GM20431 (cell line): ENCODE data around the gene CDH4.

Source experiments
- in situ Hi-C: fragments of 300-500 bp; cut with MseI, MboI; formaldehyde crosslinking; loops from one replicate; pipeline ENCODE4 v1.15.0; 2020; ENCODE audit warnings: low sequenced_read_pairs; ENCODE audit not compliant: unreplicated experiment

CDH4 gene

DNA sequence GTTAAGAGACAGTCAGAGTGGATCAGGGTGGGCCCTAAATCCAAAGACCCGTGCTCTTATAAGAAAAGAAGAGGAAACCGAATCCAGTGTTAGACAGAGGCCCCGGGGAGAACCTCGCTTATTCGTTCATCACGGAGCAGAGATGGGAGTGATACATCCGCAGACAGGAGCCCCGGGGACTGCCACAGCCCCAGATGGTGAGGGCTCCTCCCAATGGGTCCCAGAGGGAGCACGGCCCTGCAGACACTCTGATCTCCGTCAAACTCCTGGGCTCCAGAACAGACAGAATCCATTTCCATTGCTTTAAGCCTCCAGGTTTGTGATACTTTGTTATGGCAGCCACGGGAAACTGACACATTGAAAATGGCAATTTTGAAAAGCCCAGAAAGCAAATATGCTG lies 47.0 kb downstream of the CDH4 start:
- in situ Hi-C loops: no loop called here

DNA sequence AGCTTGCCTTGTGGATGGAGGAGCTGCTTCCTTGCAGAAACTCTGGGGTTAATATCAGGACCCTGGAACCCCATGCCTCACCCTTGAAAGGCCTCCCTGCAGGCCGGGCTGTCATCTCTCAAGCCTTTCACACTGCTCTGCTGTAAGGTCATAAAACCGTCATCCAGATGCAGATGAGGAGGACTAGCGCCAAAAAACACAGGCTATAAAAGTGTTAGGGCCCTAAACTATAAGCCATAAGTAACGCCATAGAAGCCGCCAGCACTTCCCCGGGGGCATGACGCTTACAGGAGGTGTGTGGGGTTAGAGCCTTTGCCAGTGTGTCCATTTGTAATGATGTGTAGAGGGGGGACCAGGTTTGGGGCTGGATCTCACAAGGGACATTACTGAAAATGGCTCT lies 47.6 kb downstream of the CDH4 start:
- in situ Hi-C loops: no loop called here

DNA sequence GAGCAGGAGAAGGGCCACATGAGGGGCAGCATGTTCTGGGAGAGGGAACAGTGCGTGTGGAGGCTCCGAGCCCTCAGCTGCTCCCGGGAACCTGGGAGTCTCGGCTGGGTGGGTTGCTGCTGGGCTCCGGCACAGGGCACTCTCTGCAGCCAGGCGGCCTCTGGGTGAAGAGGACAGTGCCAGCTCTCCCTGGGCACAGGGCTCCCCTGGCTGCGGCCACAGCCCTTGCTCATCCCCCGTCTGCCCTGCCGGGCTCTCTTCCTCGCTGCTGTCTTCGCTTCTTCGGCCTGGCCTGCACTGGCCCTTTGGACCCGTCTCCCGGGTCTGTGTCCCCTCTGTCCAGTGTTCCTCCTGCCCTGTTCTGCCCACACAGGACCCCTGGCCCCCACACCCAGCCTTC lies 48.2 kb downstream of the CDH4 start:
- in situ Hi-C loops: no loop called here

DNA sequence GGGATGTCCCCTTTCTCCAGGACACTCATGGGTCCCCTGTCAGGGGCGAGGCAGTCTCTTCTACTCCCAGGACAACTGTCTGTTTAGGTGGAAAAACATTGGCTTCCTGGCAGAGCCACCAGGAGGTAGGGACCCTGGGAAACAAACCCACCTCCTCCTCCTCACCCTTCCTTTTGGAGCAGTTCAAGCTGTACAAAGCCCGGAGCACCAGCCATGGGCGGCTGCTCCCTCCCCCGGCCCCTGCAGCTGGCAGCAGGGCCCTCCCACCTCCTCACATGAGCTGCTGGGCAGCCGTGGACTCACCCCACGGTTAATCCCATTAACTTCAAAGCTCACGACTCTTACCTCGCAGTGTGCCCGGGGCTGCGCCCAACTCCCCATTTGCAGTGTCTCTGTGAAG lies 48.6 kb downstream of the CDH4 start:
- in situ Hi-C loops: no loop called here

DNA sequence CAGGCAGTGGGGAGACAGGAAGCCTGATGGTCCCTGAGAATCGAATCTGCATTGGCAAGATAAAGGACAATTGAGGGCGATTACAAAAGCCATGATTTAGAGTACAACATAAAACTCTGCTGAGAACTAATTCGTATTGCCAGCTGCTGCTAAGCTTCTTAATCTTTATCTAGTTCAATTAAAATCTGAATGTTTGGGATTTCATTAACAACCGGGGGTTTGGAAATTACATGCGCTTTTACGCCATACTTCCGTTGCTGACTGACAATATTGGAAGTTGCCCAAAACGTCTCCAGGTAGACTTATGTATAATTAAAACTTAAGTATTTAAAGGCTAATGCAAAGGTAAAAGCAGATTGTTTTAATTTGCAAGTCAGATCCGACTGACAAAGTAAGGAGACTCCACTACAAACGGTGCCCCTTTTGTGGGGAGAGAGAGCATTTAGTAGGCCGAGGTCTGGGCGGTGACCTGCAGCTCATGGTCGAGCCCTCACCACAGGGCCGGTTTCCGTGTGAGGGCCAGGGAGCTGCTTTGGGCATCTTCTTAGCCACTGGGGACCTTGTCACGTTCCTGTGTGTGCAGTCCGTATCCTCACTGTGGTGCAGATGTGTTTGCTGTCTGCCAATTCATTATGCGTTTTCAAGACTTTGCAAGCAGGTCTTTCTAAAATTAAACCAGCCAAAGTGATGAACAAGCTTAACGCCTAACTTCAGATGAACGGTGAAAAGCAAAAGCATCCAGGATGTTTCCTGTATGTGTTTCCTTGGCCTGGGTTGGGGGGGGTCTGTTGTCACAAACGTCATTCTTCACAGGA lies 49.9 kb downstream of the CDH4 start:
- in situ Hi-C loops: no loop called here

DNA sequence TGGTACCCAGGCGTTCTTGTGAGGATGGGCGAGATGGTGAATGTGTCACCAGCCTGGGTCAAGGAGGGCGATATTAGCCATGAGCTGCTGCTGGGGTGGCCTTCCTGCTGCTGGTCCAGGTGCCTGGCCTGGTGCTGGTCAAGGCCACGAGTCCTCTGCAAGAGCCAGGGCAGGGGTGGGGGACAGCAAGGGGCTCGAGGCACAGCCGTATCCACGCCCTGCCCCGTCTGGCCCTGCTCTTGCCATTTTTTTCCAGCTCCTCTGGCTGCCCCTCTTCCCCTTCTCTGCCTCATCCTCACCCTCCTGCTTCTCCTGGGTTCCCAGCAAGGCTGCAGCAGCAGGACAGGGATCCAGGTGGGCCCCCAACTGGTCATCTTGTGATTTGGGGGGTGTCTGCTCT lies 51.2 kb downstream of the CDH4 start:
- in situ Hi-C loops: no loop called here

DNA sequence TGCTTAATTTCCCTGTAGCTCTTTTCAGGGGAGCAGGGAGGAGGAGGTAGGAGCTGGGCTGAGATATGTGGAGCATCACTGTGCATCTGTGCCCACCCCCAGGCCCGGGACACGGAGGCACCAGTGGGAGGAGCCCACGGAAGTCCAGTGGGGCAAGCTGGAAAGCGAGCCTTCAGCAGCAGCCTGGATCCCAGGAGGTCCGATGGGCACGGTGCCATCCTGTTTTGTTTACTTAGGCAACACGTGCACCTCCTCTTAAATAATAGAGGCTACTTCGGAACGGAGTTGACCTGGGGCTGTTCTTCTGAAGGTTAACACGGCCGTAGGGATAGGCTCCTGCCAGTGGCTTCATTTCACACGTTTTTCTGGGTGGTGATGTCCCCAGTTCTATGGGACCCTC lies 51.6 kb downstream of the CDH4 start:
- in situ Hi-C loops: no loop called here

DNA sequence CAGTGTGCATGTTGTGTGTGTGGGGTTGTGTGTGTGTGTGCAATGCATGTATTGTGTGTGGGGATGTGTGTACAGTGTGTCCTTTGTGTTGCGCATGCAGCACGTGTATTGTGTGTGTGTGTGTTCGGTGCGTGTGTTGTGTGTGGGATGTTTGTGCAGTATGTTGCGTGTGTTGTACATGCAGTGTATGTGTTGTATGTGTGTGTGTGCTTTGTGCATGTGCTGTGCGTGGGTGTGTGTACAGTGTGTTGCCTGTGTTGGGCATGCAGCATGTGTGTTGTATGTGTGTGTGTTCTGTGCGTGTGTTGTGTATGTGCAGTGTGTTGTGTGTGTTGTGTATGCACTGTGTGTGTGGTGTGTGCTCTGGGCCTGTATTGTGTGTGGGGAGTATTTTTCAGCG lies 52.7 kb downstream of the CDH4 start:
- in situ Hi-C loops: no loop called here

DNA sequence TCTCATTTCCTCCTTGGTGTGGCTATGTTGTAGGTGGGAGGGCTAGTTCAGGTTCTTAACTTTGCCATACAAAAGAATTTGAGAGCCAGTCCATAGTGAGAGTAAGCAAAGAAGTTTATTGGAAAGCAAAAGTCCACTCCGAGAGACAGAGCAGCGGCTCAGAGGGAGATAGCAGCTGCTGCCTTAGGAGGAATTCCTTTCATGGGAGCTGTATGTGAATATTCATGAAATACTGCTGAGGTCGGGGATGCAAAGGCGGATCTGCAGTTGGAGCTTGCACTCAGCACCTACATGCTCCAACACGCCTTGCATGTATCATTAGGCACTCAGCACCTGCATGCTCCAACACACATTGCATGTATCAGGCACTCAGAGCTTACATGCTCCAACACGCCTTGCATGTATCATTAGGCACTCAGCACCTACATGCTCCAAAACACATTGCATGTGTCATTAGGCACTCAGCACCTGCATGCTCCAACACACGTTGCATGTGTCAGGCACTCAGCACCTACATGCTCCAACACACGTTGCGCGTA lies 54.9 kb downstream of the CDH4 start:
- in situ Hi-C loops: no loop called here

DNA sequence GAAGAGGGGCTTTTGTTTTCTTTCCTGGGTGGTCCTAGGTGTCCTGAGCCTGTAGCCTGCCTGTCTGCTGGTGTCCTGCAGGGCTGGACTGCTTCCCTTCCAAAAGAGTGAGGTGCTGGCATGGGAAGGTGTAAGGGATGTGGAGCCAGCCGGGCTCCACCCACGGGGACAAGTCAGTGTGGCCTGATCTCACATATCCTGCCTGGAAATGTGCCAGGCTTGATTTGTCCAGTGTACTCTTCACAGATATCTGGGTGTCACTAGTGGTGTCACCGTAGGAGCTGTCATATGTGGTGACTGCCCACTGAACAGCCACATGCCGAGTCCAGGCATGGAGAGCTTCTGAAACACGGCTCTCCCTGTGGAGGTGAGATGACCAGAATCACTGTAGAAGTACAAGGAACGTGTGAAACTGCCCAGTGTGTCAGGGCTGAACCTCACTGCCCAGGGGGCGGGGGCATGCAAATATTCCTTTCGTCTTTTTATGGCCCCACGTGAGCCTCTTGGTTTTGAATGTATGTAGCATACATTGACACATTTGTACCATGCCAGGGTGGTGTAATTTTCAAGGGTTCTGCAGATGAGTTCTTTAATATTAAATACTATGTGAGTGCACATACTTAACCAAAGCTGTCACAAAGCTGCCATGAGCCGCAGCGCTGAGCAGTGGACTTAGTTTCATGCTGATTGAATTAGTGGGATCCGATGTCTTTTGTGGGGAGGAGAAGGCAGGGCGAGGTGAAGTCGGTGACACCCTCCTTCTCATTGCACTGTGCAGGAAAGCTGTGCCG lies 55.8 kb downstream of the CDH4 start:
- in situ Hi-C loops: no loop called here

DNA sequence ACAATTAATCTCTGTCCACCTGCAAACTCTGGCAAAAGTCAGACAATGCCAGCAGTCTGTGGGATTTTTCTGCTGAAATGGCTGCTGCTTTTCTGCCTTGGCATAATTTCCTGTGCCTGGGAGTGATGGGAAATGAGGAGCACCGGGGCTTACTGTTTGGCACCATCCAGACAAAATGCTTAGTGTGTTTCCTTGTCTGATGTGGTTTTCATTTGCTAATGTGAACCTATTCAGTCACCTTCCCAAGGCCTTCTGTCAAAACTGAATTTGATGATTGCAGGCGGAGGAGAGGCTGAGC lies 56.4 kb downstream of the CDH4 start:
- in situ Hi-C loops: no loop called here

DNA sequence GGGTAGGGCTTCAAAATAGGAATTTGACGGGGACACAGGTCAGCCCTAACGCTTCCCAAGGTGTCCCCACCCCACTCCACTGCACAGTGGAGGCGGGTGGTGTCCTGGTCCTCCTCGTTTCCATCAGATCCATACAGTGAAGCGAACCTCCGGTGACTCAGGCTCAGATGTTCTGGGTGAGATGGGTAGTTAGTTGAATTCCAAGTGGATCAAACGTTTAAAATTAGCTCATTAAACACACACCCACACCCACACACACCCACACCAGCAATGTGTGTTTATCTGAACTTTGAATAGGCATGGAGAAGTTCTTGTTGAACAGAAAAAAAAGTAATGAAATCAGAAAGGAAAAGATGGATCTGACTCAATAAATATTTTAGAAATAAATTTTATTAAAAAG lies 58.9 kb downstream of the CDH4 start:
- in situ Hi-C loops: no loop called here

DNA sequence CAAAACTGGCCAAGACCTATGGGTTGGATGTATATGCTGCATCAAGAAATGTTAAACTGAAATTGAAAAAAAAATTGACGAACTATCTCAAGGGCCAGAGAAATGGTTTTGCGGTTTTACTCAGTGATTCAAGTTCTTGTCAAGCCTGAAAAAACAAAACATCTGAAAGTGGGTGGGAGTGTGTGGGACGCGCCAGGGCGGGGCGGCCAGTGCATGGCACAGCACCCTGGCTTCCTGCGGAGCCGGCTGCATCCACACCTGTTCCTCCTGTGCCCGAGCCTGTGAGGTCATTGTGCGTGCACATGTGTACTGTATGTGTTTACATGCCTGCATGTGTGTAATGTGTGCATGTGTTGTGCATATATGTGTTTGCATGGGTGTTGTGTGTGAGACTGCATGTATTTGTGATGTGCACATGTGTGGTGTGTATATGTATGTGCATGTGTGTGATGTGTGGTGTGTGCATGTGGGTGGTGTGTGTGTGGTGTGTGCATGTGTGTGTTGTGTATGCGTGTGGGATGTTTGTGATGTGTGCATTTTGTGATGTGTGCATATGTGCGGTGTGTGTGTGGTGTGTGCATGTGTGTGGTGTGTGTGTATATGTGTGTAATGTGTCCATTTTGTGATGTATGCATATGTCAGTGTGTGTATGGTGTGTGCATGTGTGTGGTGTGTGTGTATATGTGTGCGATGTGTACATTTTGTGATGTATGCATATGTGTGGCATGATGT lies 59.8 kb downstream of the CDH4 start:
- in situ Hi-C loops: no loop called here

DNA sequence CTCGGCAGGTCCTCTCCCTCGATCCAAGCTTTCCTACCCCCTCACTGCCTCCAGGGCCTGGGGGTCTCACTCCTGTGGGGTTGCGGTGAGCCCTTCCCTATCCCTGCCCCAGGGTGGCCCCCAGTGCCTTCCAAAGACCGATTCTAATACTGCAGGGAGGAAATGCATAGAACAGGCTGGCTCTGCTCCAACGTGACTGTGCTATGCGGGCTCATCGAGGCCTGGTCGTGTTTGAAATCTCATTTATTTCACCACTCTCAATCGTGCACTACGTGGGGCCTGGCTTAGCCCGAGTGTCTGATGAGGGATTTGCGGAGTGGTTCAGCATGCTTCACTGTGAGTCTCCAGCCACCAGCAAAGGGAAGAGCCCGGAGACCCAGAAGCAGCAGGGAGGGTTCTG lies 60.9 kb downstream of the CDH4 start:
- in situ Hi-C loops: no loop called here

DNA sequence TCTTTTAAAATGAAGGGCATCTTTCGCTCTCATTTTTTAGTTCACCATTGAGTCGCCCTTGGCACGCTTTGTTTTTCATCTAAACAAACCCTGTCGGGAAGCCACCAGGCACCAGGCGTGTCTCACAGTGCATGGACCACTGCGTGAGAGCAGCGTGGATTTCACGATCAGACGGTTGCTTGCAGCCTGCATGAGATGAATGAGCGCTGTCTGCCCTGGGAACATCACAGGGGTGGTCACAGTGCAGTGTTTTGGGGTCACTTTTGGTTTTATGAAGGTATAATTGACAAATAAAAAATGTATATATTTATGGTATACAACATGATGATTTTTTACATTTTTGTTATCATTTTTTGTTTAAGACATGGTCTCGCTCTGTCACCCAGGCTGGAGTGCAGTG lies 61.3 kb downstream of the CDH4 start:
- in situ Hi-C loops: no loop called here

DNA sequence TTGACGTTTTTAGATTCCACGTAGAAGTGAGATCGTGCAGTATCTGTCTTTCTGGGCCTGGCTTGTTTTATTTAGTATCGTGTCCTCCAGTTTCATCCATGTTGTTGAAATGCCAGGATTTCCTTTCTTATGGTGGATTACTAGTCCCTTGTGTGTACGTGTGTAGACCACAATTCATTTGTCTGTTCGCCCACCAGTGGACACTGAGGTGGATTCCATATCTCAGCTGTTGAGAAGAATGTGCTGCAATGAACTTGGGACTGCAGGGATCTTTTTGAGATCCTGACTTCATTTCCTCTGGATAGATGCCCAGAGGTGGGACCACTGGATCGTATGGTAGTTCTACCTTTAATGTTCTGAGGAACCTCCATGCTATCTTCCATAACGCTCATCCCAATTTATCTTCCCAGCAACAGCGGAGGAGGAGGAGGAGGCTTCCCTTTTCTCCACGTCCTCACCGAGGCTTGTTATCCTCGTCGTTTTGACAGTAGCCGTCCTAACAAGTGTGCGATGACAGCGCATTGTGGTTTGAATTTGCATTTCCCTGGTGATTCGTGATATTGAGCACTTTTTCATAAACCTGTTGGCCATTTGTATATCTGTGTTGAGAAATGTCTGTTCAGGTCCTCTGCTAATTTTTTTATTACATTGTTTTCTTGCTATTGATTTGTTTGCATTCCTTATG lies 62.4 kb downstream of the CDH4 start:
- in situ Hi-C loops: no loop called here

DNA sequence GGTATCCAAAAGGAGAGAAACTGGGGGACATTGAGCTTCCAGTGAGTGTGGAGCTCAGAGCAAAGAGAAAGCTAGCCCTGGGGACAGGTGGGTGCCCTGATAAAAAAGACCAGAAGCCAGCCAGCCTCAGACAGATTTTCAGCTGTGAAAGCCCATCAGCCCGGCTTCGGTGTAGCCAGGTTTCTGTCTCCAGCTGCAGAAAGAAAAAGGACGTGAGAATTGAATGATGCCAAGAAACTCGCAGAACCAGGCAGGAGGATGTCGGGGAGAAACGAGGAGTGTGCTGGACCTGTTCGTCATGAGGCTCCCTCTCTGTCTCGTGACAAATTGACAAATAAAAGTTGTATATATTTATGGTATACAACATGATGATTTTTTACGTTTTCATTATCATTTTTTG lies 63.3 kb downstream of the CDH4 start:
- in situ Hi-C loops: no loop called here

DNA sequence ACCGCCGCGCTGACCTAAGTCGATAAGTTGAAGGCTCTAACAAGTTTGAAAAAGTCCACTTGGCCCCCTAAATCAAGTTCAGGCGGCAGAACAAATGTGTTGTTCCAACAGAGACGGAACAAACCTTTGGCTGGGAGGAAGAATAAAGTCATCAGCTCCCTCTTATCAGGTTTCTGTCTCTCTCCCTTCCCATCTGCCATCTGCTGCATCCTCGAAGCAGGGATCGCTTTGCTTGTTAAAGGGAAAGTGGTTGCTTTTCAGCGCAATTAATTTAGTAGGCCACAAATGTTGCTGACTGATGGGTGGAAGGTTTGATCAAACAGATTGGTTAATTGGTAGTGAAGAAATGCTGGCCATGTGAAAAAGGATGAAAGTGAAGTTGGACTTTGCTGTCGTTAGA lies 64.3 kb downstream of the CDH4 start:
- in situ Hi-C loops: no loop called here

DNA sequence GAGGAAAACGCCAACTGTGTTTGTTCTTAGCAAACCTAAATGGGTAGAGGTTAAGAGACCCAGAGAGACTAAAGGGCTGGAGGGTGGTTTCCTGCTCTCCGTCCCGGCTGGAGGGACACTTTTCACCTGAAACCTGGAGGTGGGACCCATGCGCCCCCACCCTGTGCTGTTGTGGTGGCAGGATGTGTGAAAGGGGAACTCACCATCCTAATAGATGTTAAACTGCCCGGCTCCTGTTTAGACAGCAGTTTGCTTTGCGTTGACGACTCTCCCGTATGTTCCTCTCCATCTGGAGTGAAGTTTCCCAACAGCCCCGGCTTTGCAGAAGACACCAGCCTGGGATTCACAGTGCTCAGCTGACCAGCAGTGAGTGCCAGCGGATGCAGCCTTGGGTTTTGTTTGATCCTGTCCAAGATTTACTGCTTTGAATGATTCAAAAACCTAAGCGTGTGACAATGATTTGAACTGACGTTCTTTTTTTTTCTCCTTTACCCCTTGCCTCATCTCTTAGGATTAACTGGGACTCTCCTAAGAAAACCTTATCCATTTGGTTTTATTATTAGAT lies 66.0 kb downstream of the CDH4 start:
- in situ Hi-C loops: no loop called here
